OCI-LY3 (cell line): ENCODE results near the gene FOXA1.

Experiments
- H2AFZ ChIP-seq: fragments of 200-600, 300-600 bp; shearing (Covaris generic); 2 replicates; pipeline ENCODE4 v1.6.0; 2014; ENCODE audit warnings: antibody characterized with exemption, low read depth, low read length
- H3K27ac ChIP-seq: fragments of 200-600, 300-600 bp; sonication (generic); 2 replicates; pipeline ENCODE4 v1.5.1; 2014; ENCODE audit warnings: mild to moderate bottlenecking, low read length, moderate library complexity, mixed read lengths
- H3K27me3 ChIP-seq: fragments of 200-600, 300-600 bp; sonication (generic); 2 replicates; pipeline ENCODE4 v1.6.1; 2014; ENCODE audit warnings: low read depth, low read length, mixed read lengths
- H3K36me3 ChIP-seq: fragments of 200-600, 300-600 bp; sonication (generic); replicated peaks from 2 replicates; pipeline ENCODE3; 2014; ENCODE audit warnings: low read depth, low read length, mixed read lengths
- H3K4me1 ChIP-seq: fragments of 300-600, 200-600 bp; sonication (generic); 2 replicates; pipeline ENCODE4 v1.6.1; 2014; ENCODE audit warnings: low read length, mixed read lengths
- H3K4me2 ChIP-seq: fragments of 200-600, 300-600 bp; sonication (generic); 2 replicates; pipeline ENCODE4 v1.6.1; 2014; ENCODE audit warnings: low read length, mixed read lengths
- H3K4me3 ChIP-seq: fragments of 300-600, 200-600 bp; sonication (generic); 2 replicates; pipeline ENCODE4 v1.5.1; 2014; ENCODE audit warnings: antibody characterized with exemption, mild to moderate bottlenecking, low read length, moderate library complexity
- H3K79me2 ChIP-seq: fragments of 300-600, 200-600 bp; shearing (Covaris generic); 2 replicates; pipeline ENCODE4 v1.6.1; 2014; ENCODE audit warnings: mild to moderate bottlenecking, low read length, mixed read lengths
- H3K9ac ChIP-seq: fragments of 300-600, 200-600 bp; shearing (Covaris generic); 2 replicates; pipeline ENCODE4 v1.6.0; 2014; ENCODE audit warnings: mild to moderate bottlenecking, low read length, moderate library complexity
- H3K9me3 ChIP-seq: fragments of 200-600, 300-600 bp; shearing (Covaris generic); 2 replicates; pipeline ENCODE4 v1.6.1; 2014; ENCODE audit warnings: low read length, mixed read lengths; ENCODE audit not compliant: insufficient read depth
- H4K20me1 ChIP-seq: fragments of 200-600, 300-600 bp; sonication (generic); 2 replicates; pipeline ENCODE4 v1.6.1; 2016; ENCODE audit warnings: low read length, mixed read lengths; ENCODE audit not compliant: insufficient read depth
- CTCF ChIP-seq: fragments of 200-600, 300-600 bp; sonication (generic); IDR thresholded peaks from 2 replicates; pipeline ENCODE4 v1.5.1; 2014; ENCODE audit warnings: antibody characterized with exemption, low read length, low read depth
- EZH2phosphoT487 ChIP-seq: fragments of 200-600 bp; shearing (Covaris generic); IDR thresholded peaks from 2 replicates; pipeline ENCODE4 v1.6.1; 2018; ENCODE audit warnings: antibody characterized with exemption, mixed run types, low read depth

FOXA1 gene

GRCh38 chr14:37608649-37609048 lies 13.6 kb upstream of the FOXA1 start:
- H3K9me3 ChIP-seq = no peaks in the 10 kb centered on the region
- TF ChIP-seq EZH2phosphoT487 = no peak
- no peak for TF ChIP-seq CTCF
- H3K79me2 ChIP-seq = no peaks in the 10 kb centered on the region
- no peak overlapping the region for H2AFZ ChIP-seq
- H3K36me3 ChIP-seq = no peaks in the 10 kb centered on the region
- H3K9ac ChIP-seq = no peak overlapping the region
- no peaks in the 10 kb centered on the region for H3K4me1 ChIP-seq
- no peaks in the 10 kb centered on the region for H4K20me1 ChIP-seq
- H3K27me3 ChIP-seq = no peaks in the 10 kb centered on the region
- no peak overlapping the region for H3K27ac ChIP-seq
- no peak overlapping the region for H3K4me3 ChIP-seq
- H3K4me2 ChIP-seq = no peak overlapping the region

GRCh38 chr14:37606678-37607077 lies 11.6 kb upstream of the FOXA1 start:
- Histone ChIP-seq H3K4me2 (no peak overlapping the region), H3K27ac (no peak overlapping the region), H3K9ac (no peak overlapping the region), H4K20me1 (no peaks in the 10 kb centered on the region), H3K4me3 (no peak overlapping the region), H3K79me2 (no peaks in the 10 kb centered on the region), H3K27me3 (no peaks in the 10 kb centered on the region), H2AFZ (no peak overlapping the region), H3K9me3 (no peaks in the 10 kb centered on the region), H3K4me1 (no peaks in the 10 kb centered on the region), H3K36me3 (no peaks in the 10 kb centered on the region)
- TF ChIP-seq CTCF (no peak), EZH2phosphoT487 (no peak)

GRCh38 chr14:37603688-37604251 lies 8.7 kb upstream of the FOXA1 start:
- Histone ChIP-seq H3K4me3 (no peak overlapping the region), H4K20me1 (no peaks in the 10 kb centered on the region), H2AFZ (no peak overlapping the region), H3K9ac (no peak overlapping the region), H3K27ac (no peak overlapping the region), H3K27me3 (no peaks in the 10 kb centered on the region), H3K4me1 (no peaks in the 10 kb centered on the region), H3K79me2 (no peaks in the 10 kb centered on the region), H3K4me2 (no peak overlapping the region), H3K9me3 (no peaks in the 10 kb centered on the region), H3K36me3 (no peaks in the 10 kb centered on the region)
- TF ChIP-seq EZH2phosphoT487 = no peak
- no peak for TF ChIP-seq CTCF

GRCh38 chr14:37602605-37603453 lies 7.8 kb upstream of the FOXA1 start:
- no peak overlapping the region for H3K4me2 ChIP-seq
- no peaks in the 10 kb centered on the region for H4K20me1 ChIP-seq
- no peaks in the 10 kb centered on the region for H3K36me3 ChIP-seq
- no peaks in the 10 kb centered on the region for H3K27me3 ChIP-seq
- no peaks in the 10 kb centered on the region for H3K9me3 ChIP-seq
- no peak overlapping the region for H3K4me3 ChIP-seq
- H3K79me2 ChIP-seq = no peaks in the 10 kb centered on the region
- H3K27ac ChIP-seq = no peak overlapping the region
- no peak for TF ChIP-seq EZH2phosphoT487
- no peak for TF ChIP-seq CTCF
- no peak overlapping the region for H2AFZ ChIP-seq
- H3K4me1 ChIP-seq = no peaks in the 10 kb centered on the region
- H3K9ac ChIP-seq = no peak overlapping the region
